Activated CD4-positive, alpha-beta T cell treated with anti-CD3 and anti-CD28 coated beads, Interleukin-2, amount 50 U/mL, for 1 hour (primary cell): ENCODE measurements around the gene GLRA3.
"Not testable (repeated sequence)": the region's sequence is repeated elsewhere in the genome, so short reads cannot be mapped to it uniquely, and the experiment has no call there.

Experiments used
- DNase-seq: peaks from one replicate; pipeline ENCODE4 v3.0.0-alpha.2; 2020

Gene GLRA3

DNA sequence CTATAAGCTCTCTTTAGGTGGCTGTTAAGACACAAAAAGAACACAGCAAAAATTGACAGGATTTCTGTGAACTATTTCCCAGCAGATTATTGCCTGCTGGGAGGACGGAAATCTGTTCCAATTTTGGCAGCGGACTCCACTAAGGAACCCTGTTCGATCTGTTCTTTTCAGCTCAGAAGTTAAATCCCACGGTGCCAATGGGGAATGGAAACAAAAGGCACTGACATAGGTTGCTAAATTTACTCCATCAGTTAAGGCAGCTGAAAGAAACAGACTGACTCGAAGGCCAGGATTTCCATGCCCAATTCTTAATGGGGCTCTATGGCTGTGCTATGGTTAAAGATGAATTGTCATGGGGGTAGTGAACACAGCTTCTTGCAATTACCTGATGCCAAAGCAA is 180.2 kb downstream of the GLRA3 start:
- no peak for DNase-seq

DNA sequence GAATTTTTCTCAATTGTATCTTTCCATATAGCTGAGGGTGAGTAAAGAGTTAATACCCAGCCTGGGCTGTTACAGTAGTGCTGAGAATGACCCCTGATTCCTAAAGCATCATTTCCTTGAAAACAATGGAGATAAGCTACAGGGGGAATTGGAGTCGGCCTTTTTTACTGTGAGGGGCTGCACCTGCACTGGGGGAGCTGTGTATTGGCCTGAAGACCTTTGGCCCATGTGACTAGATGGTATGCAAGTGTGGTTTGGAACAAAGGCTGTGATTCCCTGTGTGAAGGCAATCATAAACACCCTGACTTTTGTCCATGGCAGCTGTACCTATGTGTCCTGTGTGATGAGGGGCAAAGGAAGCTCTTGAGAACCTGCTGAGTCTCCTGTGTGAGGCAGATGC is 182.7 kb downstream of the GLRA3 start:
- DNase-seq, result no peak

DNA sequence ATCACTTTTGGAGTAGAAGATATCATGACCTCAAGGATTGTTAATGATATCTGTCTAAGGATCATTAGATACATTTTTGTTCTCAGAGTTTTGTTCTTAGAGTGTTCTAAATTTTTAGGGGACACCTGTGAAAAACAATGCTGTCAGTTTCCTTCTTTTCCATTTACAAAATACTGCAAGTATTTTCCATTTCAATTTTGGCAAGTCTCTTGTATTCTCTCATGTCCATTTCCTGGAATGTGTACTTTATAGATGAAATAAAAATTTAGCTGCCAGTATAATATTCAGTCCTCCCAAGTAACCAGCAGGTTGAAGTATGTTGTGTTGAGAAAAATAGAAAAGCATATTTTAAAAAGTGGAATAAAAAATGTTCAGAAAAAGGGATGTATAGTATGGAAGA is 188.9 kb downstream of the GLRA3 start:
- no peak for DNase-seq

DNA sequence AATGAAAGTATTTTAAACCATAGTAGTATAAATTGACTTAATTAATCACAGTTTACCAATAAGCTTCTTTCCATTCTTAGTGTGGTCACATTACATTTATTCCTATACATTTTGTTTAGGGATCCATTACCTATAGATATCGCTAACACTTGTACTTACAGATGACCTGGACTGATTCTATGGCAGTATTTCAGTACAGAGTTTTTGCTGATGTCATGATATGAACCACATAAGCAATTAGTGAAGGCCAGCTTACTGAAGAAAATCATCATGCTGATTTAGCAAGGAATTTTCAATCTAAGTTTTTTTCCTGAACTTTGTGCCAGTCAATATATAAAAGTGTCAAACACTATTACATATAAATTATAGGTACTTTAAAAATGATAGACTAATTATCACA is 193.3 kb downstream of the GLRA3 start:
- no peak for DNase-seq

DNA sequence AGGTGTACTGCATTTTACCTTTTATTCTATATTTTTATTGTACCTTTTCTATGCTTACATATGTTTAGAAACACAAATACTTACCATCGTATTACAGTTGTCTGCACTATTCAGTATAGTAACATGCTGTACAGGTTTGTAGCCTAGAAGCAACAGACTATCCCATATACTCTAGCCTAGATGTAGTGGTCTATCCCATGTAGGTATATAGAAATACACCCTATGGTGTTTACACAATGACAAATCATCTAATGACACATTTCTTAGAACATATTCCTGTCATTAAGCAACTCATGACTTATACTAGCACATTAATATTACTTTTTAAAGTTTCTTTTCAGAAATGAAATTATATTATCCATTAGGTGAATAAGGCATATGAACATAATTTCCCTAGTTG is 195.6 kb downstream of the GLRA3 start:
- no peak for DNase-seq

DNA sequence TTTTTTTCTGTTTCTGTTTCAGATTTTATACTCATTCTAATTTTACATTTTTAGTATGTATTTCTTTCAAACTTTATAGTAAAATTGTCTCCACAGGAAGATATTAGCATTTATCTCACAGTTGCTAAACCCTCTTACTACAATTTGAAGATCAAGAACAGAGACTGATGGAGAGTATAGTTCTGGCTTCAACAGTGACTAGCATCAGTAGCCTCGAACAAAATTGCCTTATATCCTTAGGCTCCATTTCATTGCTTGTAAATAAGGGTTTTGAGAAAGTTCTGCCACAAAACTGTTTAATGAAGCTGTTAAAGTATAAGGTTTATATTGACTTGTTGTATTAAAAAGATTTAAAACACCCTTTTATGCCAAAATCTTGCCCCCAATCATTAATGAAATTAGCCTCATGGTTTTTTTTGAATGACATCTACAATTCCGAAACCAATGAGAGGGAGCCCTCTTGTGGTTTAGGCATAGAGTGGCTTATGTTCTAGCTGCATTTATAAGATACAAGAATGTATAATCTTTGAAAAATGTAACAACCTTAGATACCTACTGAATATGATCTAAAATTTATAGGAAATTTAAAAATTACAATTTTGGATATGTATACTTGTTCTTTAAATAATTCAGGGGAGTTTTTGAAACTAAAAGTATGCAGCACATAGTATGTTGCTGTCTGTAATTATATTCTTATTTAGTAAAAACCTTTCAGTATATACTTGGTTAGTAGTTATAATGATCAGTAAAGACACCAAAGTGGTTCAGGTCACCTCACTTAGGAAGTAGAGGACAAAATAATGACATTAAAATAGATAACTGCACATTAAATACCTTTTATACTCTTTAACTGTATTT is 196.9 kb downstream of the GLRA3 start:
- no peak for DNase-seq

DNA sequence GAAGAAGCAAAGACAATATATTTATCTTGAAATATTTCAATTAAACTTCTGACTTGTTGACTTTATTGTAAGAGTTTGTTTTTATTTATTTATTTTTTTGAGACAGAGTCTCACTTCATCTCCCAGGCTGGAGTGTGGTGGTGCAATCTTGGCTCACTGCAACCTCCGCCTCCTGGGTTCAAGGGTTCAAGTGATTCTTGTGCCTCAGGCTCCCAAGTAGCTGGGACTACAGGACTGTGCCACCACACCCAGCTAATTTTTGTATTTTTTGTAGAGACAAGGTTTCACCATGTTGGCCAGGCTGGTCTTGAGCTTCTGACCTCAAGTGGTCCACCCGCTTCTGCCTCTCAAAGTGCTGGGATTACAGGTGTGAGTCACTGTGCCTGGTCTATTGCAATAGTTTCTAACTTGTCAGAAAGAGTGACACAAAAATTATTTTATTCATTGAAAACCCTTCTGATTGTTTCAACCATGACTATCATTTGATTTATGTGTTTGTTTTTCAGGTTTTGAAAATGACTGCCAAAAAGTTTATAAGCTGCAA is 199.1 kb downstream of the GLRA3 start:
- DNase-seq, result not testable (repeated sequence)

DNA sequence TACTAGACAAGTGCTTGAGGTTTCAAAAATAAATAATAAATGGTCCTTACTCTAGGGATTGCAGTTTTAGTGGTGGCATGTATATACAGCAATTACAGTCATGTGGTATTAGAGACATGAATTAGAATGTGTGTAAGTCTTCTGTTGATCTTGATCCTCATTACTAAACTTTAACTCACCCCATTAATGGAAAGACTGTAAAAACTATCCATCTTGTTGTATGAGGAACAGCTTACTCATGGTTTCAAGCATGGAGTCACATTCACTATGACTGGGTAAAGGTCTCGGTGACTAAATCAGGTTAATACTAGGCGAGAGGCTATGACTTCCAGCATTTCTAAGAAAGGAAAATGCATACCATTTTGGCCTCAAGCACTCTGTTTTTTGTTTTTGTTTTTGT is 199.8 kb downstream of the GLRA3 start:
- DNase-seq, result no peak

DNA sequence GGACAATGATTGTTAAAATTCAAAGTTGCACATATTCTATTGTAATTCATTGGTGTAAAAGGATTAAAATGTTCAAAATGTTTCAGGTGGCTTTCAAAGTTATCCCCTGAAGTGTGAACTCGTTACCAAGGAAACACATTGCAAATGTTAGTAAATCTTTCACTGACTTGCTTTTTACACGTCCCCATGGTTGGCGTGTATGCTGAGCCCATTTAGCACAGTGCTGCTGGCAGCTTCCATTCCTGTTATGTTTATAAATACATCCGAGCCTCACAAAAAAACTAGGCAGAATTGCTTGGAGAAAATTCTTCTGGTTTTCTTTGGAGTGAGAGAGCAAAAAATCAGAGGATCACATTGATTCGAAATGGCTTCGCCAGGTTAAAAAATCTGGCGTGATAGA is 200.9 kb downstream of the GLRA3 start:
- no peak for DNase-seq

DNA sequence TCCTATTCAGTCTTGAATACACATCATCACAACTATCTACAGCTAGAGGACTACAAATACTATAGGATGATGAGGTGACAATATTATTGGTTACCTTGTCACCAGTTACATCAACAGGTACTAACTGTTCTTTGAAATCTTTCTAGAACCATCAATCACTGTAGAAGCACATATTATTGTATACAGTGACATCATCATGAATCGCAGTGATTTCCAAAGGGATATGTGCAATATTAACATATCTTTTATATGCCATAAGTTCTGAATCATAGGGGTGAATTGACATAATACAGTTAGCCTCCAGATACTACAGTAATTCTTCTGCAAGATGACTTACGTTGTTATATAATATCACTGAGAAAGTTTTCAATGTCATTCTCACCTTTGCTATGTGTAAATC is 201.6 kb downstream of the GLRA3 start:
- no peak for DNase-seq

DNA sequence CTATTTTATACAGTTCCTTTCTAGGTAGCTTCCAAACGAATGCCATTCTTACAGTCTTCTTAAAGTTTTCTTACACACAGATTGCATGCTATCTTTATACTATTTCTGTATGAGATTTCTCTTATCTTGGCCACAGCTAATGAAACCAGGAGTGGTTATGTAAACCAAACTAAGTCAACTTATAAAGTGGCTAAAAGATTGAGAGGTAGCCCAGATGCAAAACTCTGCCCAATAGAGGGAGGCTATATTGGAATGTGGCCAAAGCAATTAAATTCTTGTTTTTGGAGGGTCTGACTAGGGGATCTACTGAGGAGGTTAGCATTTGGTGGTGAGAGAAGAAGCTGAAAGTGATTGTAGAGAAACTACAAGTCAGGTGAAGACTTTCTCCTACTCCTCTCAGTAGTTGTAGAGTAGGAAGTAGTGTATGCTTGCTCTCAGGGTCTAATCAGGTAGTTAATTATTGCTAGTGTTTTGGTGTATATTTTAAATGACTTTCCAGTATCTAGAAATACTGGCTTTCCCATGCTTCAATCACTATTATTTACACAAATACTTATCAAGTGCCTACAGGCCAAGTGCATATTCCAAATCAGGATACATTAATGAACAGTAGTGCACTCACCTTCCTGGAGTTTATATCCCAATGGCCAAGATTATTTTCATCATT is 202.6 kb downstream of the GLRA3 start:
- no peak for DNase-seq

DNA sequence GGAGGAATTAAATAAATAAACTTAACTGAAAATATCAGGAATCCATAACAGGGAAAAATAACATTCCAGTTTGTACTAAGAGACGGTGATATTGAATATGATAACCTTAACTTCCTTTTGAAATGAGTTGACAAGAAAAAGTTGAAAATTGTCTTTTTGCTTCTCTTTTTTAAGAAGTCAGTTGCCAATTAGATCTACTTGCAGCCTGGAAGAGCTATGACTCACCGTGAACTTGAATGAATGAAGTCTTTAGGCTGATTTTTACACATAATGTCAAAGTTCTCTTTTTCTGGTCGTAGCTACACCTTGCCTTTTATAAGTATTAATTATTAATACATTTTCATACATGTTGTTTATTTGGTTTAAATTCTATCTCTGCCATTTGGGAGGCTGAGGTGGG is 212.4 kb downstream of the GLRA3 start:
- DNase-seq, result no peak

DNA sequence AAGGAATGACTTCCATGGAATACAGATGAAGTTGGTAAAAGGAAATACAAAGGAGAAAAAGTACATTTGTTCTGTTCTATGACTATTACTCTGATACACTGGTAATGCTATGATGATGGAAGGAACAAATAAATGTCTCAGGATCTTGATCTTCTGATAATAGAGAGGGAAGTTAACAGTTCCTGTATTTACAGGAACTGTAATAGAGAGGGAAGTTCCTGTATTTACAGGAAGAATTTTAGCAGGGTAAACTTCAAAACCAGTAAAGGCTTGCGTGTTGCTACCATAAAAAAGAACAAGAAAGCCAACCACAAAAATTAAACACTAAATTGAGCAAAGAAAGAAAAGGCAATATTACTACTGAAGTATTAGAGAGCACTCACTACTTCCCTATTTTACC is 215.1 kb downstream of the GLRA3 start:
- no peak for DNase-seq

DNA sequence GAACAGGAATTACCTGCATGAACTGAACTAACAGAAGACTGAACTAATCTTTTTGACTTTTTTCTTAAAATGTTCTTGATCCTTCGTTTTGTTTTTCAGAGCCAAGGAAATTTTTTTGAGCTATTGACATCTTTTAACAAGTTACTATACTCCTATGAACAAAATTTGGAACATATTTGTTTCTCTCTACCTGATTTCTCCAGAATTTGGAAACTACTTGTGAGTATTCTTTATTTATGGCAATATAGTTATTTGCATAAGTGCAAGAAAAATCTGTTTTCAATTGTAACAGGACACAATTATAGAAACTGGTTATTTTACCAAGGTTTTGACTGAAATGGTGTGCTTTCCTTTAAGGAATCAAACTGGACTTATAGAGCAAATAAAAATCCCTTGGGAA is 217.3 kb downstream of the GLRA3 start:
- DNase-seq, result no peak

DNA sequence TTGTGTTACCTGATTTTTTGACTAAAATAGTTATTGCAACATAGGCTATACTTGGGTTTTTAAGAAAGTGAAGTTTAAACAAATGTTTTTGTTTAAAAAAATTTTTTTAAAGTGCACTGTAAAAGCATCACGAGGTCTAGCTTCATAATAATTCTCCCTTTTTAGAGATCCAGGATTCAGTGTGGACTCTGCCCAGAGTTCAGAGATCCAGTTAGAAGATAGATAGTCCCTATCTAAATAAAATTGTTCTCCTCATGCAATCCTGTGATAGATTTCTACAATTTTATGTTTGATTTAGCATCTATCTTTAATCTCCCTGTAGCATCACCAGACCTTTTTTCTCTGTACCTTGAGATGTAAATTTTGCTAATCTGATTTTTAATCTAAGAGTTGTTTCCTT is 221.3 kb downstream of the GLRA3 start:
- DNase-seq, result no peak

DNA sequence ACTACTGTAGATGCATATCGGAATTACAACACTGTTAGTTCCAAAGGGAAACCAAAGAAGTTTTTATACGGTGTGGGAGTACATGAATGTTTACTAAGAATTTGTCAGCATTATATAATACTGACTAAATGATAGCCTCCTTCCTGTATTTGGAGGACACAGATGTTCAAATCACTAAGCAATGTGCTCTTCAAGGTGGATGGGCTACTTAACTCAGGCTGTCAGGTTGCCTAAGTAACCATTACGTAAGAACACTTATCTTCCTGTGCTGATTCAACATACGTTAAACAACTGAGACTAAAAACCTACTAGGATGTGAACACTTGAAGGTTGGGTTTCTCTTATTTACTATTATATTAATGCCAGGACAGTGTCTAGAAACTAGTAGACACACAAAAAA is 224.8 kb downstream of the GLRA3 start:
- no peak for DNase-seq

DNA sequence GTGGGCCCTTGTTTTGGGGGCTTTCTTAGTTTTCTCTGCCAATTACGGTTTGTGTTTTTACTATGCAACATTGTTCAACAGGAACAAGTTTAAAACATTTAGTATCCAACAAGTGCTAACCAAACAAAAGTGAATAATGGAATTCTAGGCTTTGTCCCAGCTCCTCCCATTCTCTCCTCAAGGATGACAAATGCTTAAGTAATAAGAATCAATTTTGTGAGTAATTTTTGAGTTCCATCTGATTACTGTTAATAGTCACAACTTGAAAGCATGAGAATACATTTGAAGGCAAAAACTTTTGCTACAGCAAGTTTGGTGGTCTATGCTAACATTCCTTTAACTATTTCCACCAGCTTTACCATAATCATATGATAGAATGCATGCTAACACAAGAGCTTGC is 228.7 kb downstream of the GLRA3 start:
- no peak for DNase-seq

DNA sequence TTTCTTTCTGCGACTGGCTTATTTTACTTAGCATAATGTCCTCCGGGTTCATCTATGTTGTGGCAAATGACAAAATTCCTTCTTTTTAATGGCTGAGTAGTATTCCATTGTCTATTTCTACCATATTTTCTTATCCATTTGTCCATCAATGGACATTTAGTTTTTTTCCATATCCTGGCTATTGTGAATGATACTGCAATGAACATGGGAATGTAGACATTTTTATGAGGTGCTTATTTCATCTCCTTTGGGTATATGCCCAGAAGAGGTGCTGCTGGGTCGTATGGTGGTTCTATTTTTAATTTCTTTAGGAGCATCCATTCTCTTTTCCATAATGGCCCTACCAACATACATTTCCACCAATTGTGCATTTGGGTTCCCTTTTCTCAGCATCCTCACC is 230.2 kb downstream of the GLRA3 start:
- DNase-seq, result no peak

DNA sequence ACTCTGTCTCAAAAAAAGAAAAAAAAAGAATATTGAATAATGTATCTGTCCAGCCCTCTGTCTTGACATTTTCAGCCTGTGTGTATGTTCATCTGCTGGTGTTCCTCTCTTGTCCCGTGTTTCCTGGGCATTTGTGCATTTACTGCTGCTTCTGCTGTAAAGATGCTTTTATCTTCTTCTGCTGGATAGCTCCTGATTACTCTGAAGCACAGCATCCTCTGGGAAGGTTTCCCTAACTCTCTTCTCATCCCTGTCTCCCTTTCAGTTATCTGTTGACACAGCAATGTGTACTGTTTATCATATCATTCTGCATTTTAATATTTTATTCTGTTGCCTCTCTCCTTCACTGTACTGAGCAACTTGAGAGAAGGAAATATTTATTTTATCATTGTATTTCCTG is 232.5 kb downstream of the GLRA3 start:
- DNase-seq, result no peak

DNA sequence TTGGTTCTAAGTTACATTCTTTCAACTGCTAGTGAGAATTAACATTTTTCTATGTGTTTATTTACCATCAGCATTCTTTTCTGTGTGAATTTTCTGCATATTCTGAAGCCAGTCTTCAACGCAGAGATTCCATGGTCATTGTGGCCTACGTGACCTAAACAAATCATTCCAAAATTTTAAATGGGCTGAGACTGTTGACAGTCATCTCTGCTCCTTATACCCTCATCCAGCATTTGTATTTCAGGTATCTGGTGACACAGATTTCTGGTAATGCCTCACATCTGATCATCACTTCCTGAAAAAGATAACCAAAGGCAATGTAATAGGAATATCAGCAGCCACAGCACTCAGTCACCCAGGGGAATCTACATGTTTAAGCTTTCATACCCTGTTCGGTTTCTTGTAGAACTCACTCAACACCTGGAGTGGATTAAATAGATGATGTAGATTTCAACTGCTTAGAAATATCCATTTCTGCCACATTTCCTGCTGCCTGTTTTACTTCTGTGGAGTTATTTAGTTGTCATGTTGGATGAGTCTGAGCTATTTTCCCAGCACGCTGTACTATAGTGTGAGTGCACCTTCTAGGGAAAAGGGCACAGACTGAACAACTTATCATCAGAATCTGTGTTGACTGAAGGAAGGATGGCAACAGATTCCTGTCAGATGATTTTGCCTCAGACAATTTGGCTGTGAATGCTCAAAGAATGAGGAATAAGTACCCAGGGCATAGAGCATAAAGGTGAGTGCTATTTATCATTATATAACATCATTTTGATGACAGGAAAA is 233.7 kb downstream of the GLRA3 start:
- no peak for DNase-seq

DNA sequence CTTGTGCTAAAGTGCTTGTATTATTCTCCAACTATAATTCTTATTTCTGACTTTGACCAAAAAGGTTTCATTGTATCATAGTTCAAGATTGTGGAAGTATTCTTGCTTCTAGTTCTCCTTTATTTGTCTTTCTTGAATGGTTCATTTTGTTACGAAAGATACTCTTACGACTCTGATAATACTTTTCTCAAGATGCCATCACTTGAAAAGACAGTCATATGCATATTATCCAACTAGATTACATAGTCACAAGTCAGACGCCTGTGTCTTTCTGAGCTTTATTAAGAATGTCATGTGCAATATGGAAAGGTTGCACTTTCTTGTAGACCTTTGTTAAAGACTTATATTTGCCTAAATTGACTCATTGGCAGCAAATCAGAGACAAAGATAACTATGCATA is 235.3 kb downstream of the GLRA3 start:
- no peak for DNase-seq

DNA sequence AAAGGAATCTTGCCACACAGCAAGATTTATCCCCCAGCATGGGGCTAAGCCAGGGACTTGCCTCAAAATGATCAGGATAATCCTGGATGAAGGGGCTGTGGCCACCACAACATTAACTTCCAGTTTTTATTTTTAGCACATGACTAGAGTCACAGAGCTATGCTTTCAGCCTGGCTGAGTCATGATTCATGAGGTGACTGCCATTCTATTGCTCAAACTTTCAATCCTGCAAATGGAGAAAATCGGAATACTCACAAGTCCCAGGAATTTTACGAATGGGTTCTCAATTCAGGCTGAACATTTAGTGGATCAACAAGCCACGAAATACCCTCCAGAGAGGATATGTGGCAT is 236.1 kb downstream of the GLRA3 start:
- no peak for DNase-seq

DNA sequence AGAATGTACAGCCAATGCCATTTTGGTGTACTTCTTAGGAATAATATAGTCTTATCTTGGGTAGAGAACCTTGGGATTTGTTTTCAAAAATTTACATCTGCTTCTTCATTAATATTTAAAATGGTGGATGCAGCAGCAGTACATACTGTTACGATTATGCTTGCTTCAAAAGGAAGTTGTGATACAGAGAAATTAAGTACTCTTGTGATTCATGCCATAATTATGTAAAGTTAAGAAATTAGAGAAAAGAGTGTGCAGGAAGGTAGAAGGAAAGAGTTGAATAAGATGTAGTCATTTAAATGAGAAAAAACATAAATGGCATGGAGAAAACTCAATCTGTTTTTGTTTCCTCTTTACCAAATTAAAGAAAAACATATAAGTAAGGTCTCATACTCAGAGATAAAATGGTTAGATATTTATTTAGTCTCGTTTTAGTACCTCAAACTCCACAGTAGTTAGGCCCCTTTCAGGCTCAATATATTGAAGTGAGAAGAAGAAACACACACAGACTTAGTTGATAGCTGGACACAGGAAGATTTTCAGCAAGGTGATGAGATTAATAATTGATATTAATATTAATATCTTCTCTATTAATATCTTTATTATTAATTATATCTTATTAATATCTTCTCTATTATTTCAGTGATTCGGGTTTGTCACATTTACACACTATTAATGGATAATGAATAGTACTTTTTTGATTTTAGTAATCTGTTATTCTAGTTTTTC is 236.6 kb downstream of the GLRA3 start:
- DNase-seq, result no peak
